SK-N-SH (cell line): ENCODE measurements around the gene TRPM2. TPM values are rescaled to one million over a fixed set of nuclear protein-coding genes. Genes with fewer than 3 reads are reported as not detected.

Experiments used
- CTCF ChIA-PET: fragments of 300-600, 350-600 bp; formaldehyde crosslinking; extraction: SDS; loops from one replicate; lab custom pipeline; 2021; lab: Yijun Ruan, JAX
- POLR2A ChIA-PET: fragments of 350-600 bp; sonication (Branson Sonifier 250); formaldehyde crosslinking; extraction: SDS; loops from one replicate; lab custom pipeline; 2020; ENCODE audit warnings: antibody characterized with exemption, inconsistent platforms; lab: Yijun Ruan, JAX
- DNase-seq: peaks from one replicate; pipeline ENCODE4 v3.0.0; 2012
- H2AFZ ChIP-seq: fragments of 200-600 bp; sonication (generic); 2 replicates; pipeline ENCODE4 v1.8.1; 2016; ENCODE audit warnings: antibody characterized with exemption, mild to moderate bottlenecking, low read depth
- H3F3A ChIP-seq: fragments of 200-600 bp; sonication (generic); replicated peaks from 2 replicates; pipeline ENCODE3; 2016; ENCODE audit warnings: antibody characterized with exemption, mild to moderate bottlenecking; ENCODE audit not compliant: insufficient read depth
- H3K27ac ChIP-seq, 2 experiments: fragments of 200-500 bp in 1 of 2; fragments of 200-600 bp in 1 of 2; sonication (Bioruptor generic) in 1 of 2; sonication (generic), shearing (Covaris generic) in 1 of 2; 2 replicates each; pipeline versions ENCODE4 v1.5.1 to v1.6.1; 2014 to 2016; ENCODE audit warnings: low read depth in 2 of 2, inconsistent platforms in 1 of 2, low read length in 1 of 2, mild to moderate bottlenecking in 1 of 2, mixed read lengths in 1 of 2
- H3K27me3 ChIP-seq: fragments of 200-600 bp; sonication (generic), shearing (Covaris generic); 2 replicates; pipeline ENCODE4 v1.6.1; 2016; ENCODE audit warnings: mixed run types; ENCODE audit not compliant: insufficient read depth
- H3K36me3 ChIP-seq, 2 experiments: fragments of 200-500 bp in 1 of 2; fragments of 200-600 bp in 1 of 2; sonication (Bioruptor generic) in 1 of 2; sonication (generic) in 1 of 2; replicated peaks in 1 of 2; 2 replicates each; pipeline versions ENCODE3 to v1.5.1; 2014 to 2016; ENCODE audit warnings: low read length in 1 of 2, mild to moderate bottlenecking in 1 of 2; ENCODE audit not compliant: insufficient read depth in 2 of 2, control insufficient read depth in 1 of 2
- H3K4me1 ChIP-seq, 2 experiments: fragments of 200-500 bp in 1 of 2; fragments of 200-600 bp in 1 of 2; sonication (Bioruptor generic) in 1 of 2; sonication (generic), shearing (Covaris generic) in 1 of 2; 2 replicates each; pipeline versions ENCODE4 v1.5.1 to v1.6.1; 2014 to 2016; ENCODE audit warnings: low read depth in 1 of 2, low read length in 1 of 2, mixed run types in 1 of 2; ENCODE audit not compliant: insufficient read depth in 2 of 2, control insufficient read depth in 1 of 2
- H3K4me2 ChIP-seq: fragments of 200-600 bp; sonication (generic), shearing (Covaris generic); 2 replicates; pipeline ENCODE4 v1.6.1; 2017; ENCODE audit warnings: mixed run types
- H3K4me3 ChIP-seq, 2 experiments: fragments of 200-500 bp in 1 of 2; fragments of 200-600 bp in 1 of 2; sonication (Bioruptor generic) in 1 of 2; sonication (generic), shearing (Covaris generic) in 1 of 2; 2 replicates each; pipeline versions ENCODE4 v1.5.1 to v1.8.1; 2014 to 2016; ENCODE audit warnings: low read depth in 2 of 2, inconsistent platforms in 1 of 2, low read length in 1 of 2, mild to moderate bottlenecking in 1 of 2, mixed read lengths in 1 of 2, moderate library complexity in 1 of 2
- H3K79me2 ChIP-seq: fragments of 200-600 bp; sonication (generic); 2 replicates; pipeline ENCODE4 v1.8.1; 2017; ENCODE audit warnings: mild to moderate bottlenecking; ENCODE audit not compliant: insufficient read depth
- H3K9ac ChIP-seq: fragments of 200-600 bp; sonication (generic); 2 replicates; pipeline ENCODE4 v1.6.1; 2017; ENCODE audit warnings: mixed run types
- H3K9me2 ChIP-seq: fragments of 200-600 bp; sonication (generic); 2 replicates; pipeline ENCODE4 v1.6.1; 2017; ENCODE audit warnings: mixed run types
- H3K9me3 ChIP-seq: fragments of 200-600 bp; sonication (generic); 2 replicates; pipeline ENCODE4 v1.6.1; 2017; ENCODE audit warnings: mixed run types, mild to moderate bottlenecking, moderate library complexity
- H4K20me1 ChIP-seq: fragments of 200-600 bp; sonication (generic); 2 replicates; pipeline ENCODE4 v1.6.1; 2017; ENCODE audit warnings: mild to moderate bottlenecking, mixed run types; ENCODE audit not compliant: insufficient read depth
- CHD2 ChIP-seq: fragments of 150-350 bp; IDR thresholded peaks from 2 replicates; pipeline ENCODE4 v1.6.1; 2018; ENCODE audit warnings: low read length; ENCODE audit not compliant: partially characterized antibody
- ELF1 ChIP-seq: IDR thresholded peaks from 2 replicates; pipeline ENCODE4 v1.4.0; 2012
- EP300 ChIP-seq, 2 experiments: IDR thresholded peaks; 2 replicates each; pipeline versions ENCODE4 v1.4.0 to v1.6.1; 2012; ENCODE audit warnings: borderline replicate concordance in 1 of 2, low read depth in 1 of 2, low read length in 1 of 2
- FOXM1 ChIP-seq: IDR thresholded peaks from 2 replicates; pipeline ENCODE4 v1.4.0; 2012; ENCODE audit warnings: low read depth, mild to moderate bottlenecking
- GATA2 ChIP-seq: sonication (generic); formaldehyde crosslinking; IDR thresholded peaks from 2 replicates; pipeline ENCODE4 v1.5.0; 2020; ENCODE audit warnings: mild to moderate bottlenecking, missing genetic modification reagents
- RAD21 ChIP-seq: IDR thresholded peaks from 2 replicates; pipeline ENCODE4 v1.6.1; 2012; ENCODE audit warnings: mild to moderate bottlenecking, low read length
- RXRA ChIP-seq: IDR thresholded peaks from 2 replicates; pipeline ENCODE4 v1.4.0; 2012; ENCODE audit warnings: low read depth, mild to moderate bottlenecking, borderline replicate concordance
- SIN3A ChIP-seq: IDR thresholded peaks from 2 replicates; pipeline ENCODE4 v1.6.1; 2012; ENCODE audit warnings: low read depth, mild to moderate bottlenecking, low read length, moderate library complexity, borderline replicate concordance
- TCF12 ChIP-seq: IDR thresholded peaks from 2 replicates; pipeline ENCODE4 v1.4.0; 2012
- TEAD4 ChIP-seq: IDR thresholded peaks from 2 replicates; pipeline ENCODE4 v1.4.0; 2012; ENCODE audit warnings: mild to moderate bottlenecking, borderline replicate concordance; ENCODE audit not compliant: insufficient read depth
- WGBS: methylation state at CpG from one replicate; pipeline ENCODE4 v1.1.6; 2017; ENCODE audit warnings: low lambda C conversion rate; 5-methylcytosine and 5-hydroxymethylcytosine counted together
- polyA plus RNA-seq, 3 experiments: library from polyadenylated mRNA; depleted of rRNA; stranded (reverse); fragments of >200 nt; gene quantifications; 2 replicates each; pipeline ENCODE4 v1.2.3, GENCODE V29; 2012
- TF ChIP-seq, protein P1 (sequence below): fragments of 150-350 bp; IDR thresholded peaks from 2 replicates; pipeline ENCODE4 v1.6.1; 2017; ENCODE audit warnings: antibody characterized with exemption, low read length, low read depth, borderline replicate concordance
- TF ChIP-seq, protein P2 (sequence below): IDR thresholded peaks from 2 replicates; pipeline ENCODE4 v1.4.0; 2012; ENCODE audit warnings: low read depth, borderline replicate concordance
- TF ChIP-seq, protein P3 (sequence below): fragments of 150-350 bp; IDR thresholded peaks from 2 replicates; pipeline ENCODE4 v1.6.1; 2016; ENCODE audit warnings: mild to moderate bottlenecking, low read depth, low read length
- TF ChIP-seq, protein P4 (sequence below): IDR thresholded peaks from 2 replicates; pipeline ENCODE4 v1.4.0; 2012; ENCODE audit warnings: low read depth, borderline replicate concordance
- TF ChIP-seq, protein P5 (sequence below): IDR thresholded peaks from 2 replicates; pipeline ENCODE4 v1.6.1; 2012; ENCODE audit warnings: mild to moderate bottlenecking, low read depth, low read length, moderate library complexity

Gene TRPM2
- polyA plus RNA-seq, 1 of the 3 experiments (the other 2 are of a cell fraction) = not detected

DNA sequence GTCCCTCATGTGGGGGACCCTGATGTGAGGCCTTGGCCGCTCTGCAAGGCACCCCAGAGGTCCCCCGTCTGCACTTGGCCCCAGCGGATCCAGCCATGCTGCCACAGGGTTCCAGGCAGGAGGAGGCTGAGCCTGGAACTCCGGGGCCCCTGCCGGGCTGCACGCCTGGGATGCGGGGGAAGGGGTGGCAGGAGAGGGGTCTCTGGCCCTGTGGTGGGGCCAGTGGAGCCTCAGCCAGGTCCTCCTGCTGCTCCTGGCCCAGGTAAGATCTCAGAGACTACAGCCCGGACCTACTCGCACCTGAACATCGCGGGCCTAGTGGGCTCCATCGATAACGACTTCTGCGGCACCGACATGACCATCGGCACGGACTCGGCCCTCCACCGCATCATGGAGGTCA is 40.7 kb upstream of the TRPM2 start (continued):
- no peak for TF ChIP-seq EP300 (IDR thresholded peaks at IDR 0.05; ENCODE audit: borderline replicate concordance in 1 of 2, low read depth in 1 of 2, low read length in 1 of 2)
- TF ChIP-seq TEAD4 = no peak
- TF ChIP-seq FOXM1 = no peak
- no peak for TF ChIP-seq CHD2

DNA sequence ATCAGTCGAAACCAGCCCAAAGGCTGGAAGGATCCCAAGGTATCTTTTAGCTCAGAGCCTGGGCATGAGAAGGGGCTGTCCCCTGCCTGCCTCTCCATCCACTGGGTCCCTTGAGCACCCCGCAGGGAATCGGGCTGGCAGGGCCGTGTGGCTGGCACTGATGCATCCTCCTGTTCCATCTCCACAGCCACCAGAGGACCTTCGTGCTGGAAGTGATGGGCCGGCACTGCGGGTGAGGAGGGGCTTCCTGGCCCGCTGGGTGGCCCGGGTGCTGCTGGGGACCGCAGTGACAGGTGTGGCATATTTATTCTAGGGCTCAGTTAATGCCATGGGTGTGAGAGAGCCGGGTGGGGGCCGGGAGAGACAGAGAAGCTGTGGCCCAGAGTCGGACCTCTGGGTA is 40.0 kb upstream of the TRPM2 start:
- Histone ChIP-seq H3K36me3 (peaks cover 0 to 36% of the 10 kb centered on the region in 2 experiments), H3K27ac (no peak overlapping the region), H3K9ac (no peak overlapping the region), H3K4me2 (no peak overlapping the region), H2AFZ (no peak overlapping the region), H3K9me2 (no peaks in the 10 kb centered on the region), H3F3A (no peaks in the 10 kb centered on the region), H3K9me3 (no peaks in the 10 kb centered on the region), H4K20me1 (no peaks in the 10 kb centered on the region), H3K79me2 (peaks cover 4% of the 10 kb centered on the region; the same call in 1 of the 2 replicates), H3K4me3 (no peak overlapping the region), H3K4me1 (no peaks in the 10 kb centered on the region), H3K27me3 (no peaks in the 10 kb centered on the region)
- ChIA-PET CTCF (interaction anchor here (0.7 kb wide), 1 partner anchor 9 kb away, joined by 3 read pairs; no protein-coding TSS in a partner anchor), POLR2A (no interaction called here)
- TF ChIP-seq SIN3A (no peak), GATA2 (CRISPR knock-in tag) (no peak), RXRA (no peak), TEAD4 (no peak), TCF12 (no peak), CHD2 (no peak), RAD21 (no peak), ELF1 (no peak)
- TF ChIP-seq, protein P1, sequence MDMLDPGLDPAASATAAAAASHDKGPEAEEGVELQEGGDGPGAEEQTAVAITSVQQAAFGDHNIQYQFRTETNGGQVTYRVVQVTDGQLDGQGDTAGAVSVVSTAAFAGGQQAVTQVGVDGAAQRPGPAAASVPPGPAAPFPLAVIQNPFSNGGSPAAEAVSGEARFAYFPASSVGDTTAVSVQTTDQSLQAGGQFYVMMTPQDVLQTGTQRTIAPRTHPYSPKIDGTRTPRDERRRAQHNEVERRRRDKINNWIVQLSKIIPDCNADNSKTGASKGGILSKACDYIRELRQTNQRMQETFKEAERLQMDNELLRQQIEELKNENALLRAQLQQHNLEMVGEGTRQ = no peak
- TF ChIP-seq, protein P2, sequence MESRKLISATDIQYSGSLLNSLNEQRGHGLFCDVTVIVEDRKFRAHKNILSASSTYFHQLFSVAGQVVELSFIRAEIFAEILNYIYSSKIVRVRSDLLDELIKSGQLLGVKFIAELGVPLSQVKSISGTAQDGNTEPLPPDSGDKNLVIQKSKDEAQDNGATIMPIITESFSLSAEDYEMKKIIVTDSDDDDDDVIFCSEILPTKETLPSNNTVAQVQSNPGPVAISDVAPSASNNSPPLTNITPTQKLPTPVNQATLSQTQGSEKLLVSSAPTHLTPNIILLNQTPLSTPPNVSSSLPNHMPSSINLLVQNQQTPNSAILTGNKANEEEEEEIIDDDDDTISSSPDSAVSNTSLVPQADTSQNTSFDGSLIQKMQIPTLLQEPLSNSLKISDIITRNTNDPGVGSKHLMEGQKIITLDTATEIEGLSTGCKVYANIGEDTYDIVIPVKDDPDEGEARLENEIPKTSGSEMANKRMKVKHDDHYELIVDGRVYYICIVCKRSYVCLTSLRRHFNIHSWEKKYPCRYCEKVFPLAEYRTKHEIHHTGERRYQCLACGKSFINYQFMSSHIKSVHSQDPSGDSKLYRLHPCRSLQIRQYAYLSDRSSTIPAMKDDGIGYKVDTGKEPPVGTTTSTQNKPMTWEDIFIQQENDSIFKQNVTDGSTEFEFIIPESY = no peak
- TF ChIP-seq, protein P3, sequence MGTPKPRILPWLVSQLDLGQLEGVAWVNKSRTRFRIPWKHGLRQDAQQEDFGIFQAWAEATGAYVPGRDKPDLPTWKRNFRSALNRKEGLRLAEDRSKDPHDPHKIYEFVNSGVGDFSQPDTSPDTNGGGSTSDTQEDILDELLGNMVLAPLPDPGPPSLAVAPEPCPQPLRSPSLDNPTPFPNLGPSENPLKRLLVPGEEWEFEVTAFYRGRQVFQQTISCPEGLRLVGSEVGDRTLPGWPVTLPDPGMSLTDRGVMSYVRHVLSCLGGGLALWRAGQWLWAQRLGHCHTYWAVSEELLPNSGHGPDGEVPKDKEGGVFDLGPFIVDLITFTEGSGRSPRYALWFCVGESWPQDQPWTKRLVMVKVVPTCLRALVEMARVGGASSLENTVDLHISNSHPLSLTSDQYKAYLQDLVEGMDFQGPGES = no peak
- TF ChIP-seq, protein P4, sequence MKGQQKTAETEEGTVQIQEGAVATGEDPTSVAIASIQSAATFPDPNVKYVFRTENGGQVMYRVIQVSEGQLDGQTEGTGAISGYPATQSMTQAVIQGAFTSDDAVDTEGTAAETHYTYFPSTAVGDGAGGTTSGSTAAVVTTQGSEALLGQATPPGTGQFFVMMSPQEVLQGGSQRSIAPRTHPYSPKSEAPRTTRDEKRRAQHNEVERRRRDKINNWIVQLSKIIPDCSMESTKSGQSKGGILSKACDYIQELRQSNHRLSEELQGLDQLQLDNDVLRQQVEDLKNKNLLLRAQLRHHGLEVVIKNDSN = no peak
- TF ChIP-seq, protein P5, sequence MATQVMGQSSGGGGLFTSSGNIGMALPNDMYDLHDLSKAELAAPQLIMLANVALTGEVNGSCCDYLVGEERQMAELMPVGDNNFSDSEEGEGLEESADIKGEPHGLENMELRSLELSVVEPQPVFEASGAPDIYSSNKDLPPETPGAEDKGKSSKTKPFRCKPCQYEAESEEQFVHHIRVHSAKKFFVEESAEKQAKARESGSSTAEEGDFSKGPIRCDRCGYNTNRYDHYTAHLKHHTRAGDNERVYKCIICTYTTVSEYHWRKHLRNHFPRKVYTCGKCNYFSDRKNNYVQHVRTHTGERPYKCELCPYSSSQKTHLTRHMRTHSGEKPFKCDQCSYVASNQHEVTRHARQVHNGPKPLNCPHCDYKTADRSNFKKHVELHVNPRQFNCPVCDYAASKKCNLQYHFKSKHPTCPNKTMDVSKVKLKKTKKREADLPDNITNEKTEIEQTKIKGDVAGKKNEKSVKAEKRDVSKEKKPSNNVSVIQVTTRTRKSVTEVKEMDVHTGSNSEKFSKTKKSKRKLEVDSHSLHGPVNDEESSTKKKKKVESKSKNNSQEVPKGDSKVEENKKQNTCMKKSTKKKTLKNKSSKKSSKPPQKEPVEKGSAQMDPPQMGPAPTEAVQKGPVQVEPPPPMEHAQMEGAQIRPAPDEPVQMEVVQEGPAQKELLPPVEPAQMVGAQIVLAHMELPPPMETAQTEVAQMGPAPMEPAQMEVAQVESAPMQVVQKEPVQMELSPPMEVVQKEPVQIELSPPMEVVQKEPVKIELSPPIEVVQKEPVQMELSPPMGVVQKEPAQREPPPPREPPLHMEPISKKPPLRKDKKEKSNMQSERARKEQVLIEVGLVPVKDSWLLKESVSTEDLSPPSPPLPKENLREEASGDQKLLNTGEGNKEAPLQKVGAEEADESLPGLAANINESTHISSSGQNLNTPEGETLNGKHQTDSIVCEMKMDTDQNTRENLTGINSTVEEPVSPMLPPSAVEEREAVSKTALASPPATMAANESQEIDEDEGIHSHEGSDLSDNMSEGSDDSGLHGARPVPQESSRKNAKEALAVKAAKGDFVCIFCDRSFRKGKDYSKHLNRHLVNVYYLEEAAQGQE = no peak
- 96% methylated on average over 8 of the region's 13 CpGs for WGBS
- DNase-seq = no peak
